HCT116 (cell line): ENCODE measurements around the gene STX1A.

Experiments
- CTCF ChIP-seq, 3 experiments: fragments of 200-600 bp in 1 of 3; sonication (generic) in 1 of 3; IDR thresholded peaks in 2 of 3; conservative IDR thresholded peaks in 1 of 3; 2 replicates each; pipeline ENCODE4 v1.5.1; 2012 to 2017; ENCODE audit warnings: low read depth in 2 of 3, low read length in 2 of 3, antibody characterized with exemption in 1 of 3, borderline replicate concordance in 1 of 3, control low read depth in 1 of 3, mild to moderate bottlenecking in 1 of 3, mixed read lengths in 1 of 3, mixed run types in 1 of 3, moderate library complexity in 1 of 3; ENCODE audit not compliant: insufficient read depth in 1 of 3
- EZH2 ChIP-seq: fragments of 200-600 bp; sonication (generic); IDR thresholded peaks from 2 replicates; pipeline ENCODE4 v1.6.1; 2017; ENCODE audit warnings: antibody characterized with exemption, mixed run types
- EZH2phosphoT487 ChIP-seq: fragments of 200-600 bp; IDR thresholded peaks from 2 replicates; pipeline ENCODE4 v1.6.1; 2018; ENCODE audit warnings: antibody characterized with exemption, borderline replicate concordance
- MAX ChIP-seq: IDR thresholded peaks from 2 replicates; pipeline ENCODE4 v1.6.1; 2012
- POLR2A ChIP-seq: IDR thresholded peaks from 2 replicates; pipeline ENCODE4 v1.7.0; 2011; ENCODE audit warnings: borderline replicate concordance; ENCODE audit not compliant: insufficient read depth, insufficient read length; ENCODE audit errors: extremely low read depth

GRCh38 chr7:73717991-73718405 lies 1.5 kb downstream of the STX1A start:
- no peak for TF ChIP-seq CTCF (IDR thresholded peaks at IDR 0.05 in 2 of 3, conservative IDR thresholded peaks at IDR 0.05 in 1 of 3; ENCODE audit: borderline replicate concordance in 1 of 3, insufficient read depth in 1 of 3, low read depth in 2 of 3, low read length in 2 of 3)
- no peak for TF ChIP-seq EZH2
- TF ChIP-seq EZH2phosphoT487, result no peak
- no peak for TF ChIP-seq POLR2A
- TF ChIP-seq MAX, result no peak
